Stomach (tissue), 9 donors: ENCODE results near the gene ZFAND5. TPM values are rescaled to one million over a fixed set of nuclear protein-coding genes. Genes with fewer than 3 reads are reported as not detected.

Experiments
- DNase-seq, 2 donors: peaks; one replicate each; pipeline versions ENCODE4 v3.0.0 to v3.0.0-alpha.2; 2013 to 2019
- H3K27ac ChIP-seq, 5 donors: fragments of 200-600 bp in 4 of 5; sonication (generic) in 4 of 5; one replicate each; pipeline ENCODE4 v1.5.1; 2013 to 2019; ENCODE audit warnings: mild to moderate bottlenecking in 1 of 5, moderate library complexity in 1 of 5
- H3K27me3 ChIP-seq, 3 donors: fragments of 200-600 bp; sonication (generic); one replicate each; pipeline ENCODE4 v1.5.1; 2017 to 2019; ENCODE audit warnings: mixed run types in 1 of 3
- H3K36me3 ChIP-seq, 4 donors: fragments of 200-600 bp; sonication (generic); 1 replicate in 3 of 4; 2 replicates in 1 of 4; pipeline ENCODE4 v1.5.1; 2016 to 2019
- H3K4me1 ChIP-seq, 4 donors: fragments of 200-600 bp; sonication (generic); one replicate each; pipeline ENCODE4 v1.5.1; 2016 to 2019
- H3K4me3 ChIP-seq, 4 donors: fragments of 200-600 bp; sonication (generic) in 3 of 4; one replicate each; pipeline ENCODE4 v1.5.1; 2016 to 2019; ENCODE audit warnings: mild to moderate bottlenecking in 1 of 4
- H3K9me3 ChIP-seq, 4 donors: fragments of 200-600 bp; sonication (generic); one replicate each; pipeline ENCODE4 v1.5.1; 2016 to 2019
- CTCF ChIP-seq, 7 experiments: fragments of 450-650 bp in 4 of 7; fragments of 200-600 bp in 3 of 7; sonication (generic) in 3 of 7; IDR thresholded peaks; one replicate each; pipeline ENCODE4 v1.5.1; 2016 to 2019; ENCODE audit warnings: antibody characterized with exemption in 7 of 7, control low read depth in 2 of 7, mild to moderate bottlenecking in 1 of 7
- EP300 ChIP-seq: sonication (generic); formaldehyde crosslinking; IDR thresholded peaks from one replicate; pipeline ENCODE4 v1.6.1; 2017; ENCODE audit warnings: antibody characterized with exemption
- POLR2A ChIP-seq, 4 donors: fragments of 450-650 bp; IDR thresholded peaks; one replicate each; pipeline ENCODE4 v1.6.1; 2016; ENCODE audit warnings: antibody characterized with exemption in 4 of 4, control low read depth in 2 of 4, mild to moderate bottlenecking in 1 of 4, moderate library complexity in 1 of 4
- POLR2AphosphoS5 ChIP-seq, 3 donors: sonication (generic); formaldehyde crosslinking; IDR thresholded peaks; one replicate each; pipeline ENCODE4 v1.6.1; 2016; ENCODE audit warnings: antibody characterized with exemption in 3 of 3
- WGBS, 5 donors: extraction: QIAGEN DNeasy Blood & Tissue Kit in 3 of 5; methylation state at CpG; one replicate each; pipeline versions ENCODE4 v1.1.5 to v1.1.7; 2013 to 2018; 5-methylcytosine and 5-hydroxymethylcytosine counted together
- intact Hi-C: fragments of 100-400 bp; cut with DNase I; formaldehyde crosslinking; loops from one replicate; pipeline ENCODE4 v1.15.1; 2023; ENCODE audit warnings: low total_unique reads
- polyA plus RNA-seq, 3 donors: library from polyadenylated mRNA; stranded (reverse); fragments of 200-250 nt; gene quantifications; one replicate each; pipeline ENCODE4 v1.2.3, GENCODE V29; 2013
- total RNA-seq, 5 donors: library from RNA; depleted of rRNA; stranded (reverse); fragments of >200 nt; gene quantifications; one replicate each; pipeline versions ENCODE4 v1.1.0 to v1.2.3, GENCODE V29; 2014 to 2016
- donor health status: healthy with polysubstance abuse.
- donor health status: Bipolar disorder and iron deficiency.
- donor health status: healthy.

Gene ZFAND5
- total and polyA plus RNA-seq, 8 donors: 63.4 to 644 (median 220) TPM

GRCh38 chr9:72384710-72385485, 19.9 kb upstream of the ZFAND5 start:
- TF ChIP-seq EP300 (no peak), POLR2A (IDR thresholded peaks at IDR 0.05) (no peak), POLR2AphosphoS5 (IDR thresholded peaks at IDR 0.05) (no peak), CTCF (IDR thresholded peaks at IDR 0.05) (no peak)
- Histone ChIP-seq H3K9me3 (no peaks in the 10 kb centered on the region), H3K4me1 (no peaks in the 10 kb centered on the region), H3K36me3 (no peaks in the 10 kb centered on the region), H3K27ac (no peak overlapping the region), H3K27me3 (no peaks in the 10 kb centered on the region), H3K4me3 (no peak overlapping the region)
- DNase-seq: no peak
- intact Hi-C loops: no loop called here
- WGBS, 5 donors: 53 to 71% (median 66%) methylated on average over 5 of the region's 5 CpGs

GRCh38 chr9:72383978-72384709, 19.1 kb upstream of the ZFAND5 start:
- H3K9me3 ChIP-seq: no peaks in the 10 kb centered on the region
- no peaks in the 10 kb centered on the region for H3K36me3 ChIP-seq
- no peak for DNase-seq
- no peak overlapping the region for H3K4me3 ChIP-seq
- TF ChIP-seq POLR2A (IDR thresholded peaks at IDR 0.05): no peak
- no peak for TF ChIP-seq EP300
- TF ChIP-seq POLR2AphosphoS5 (IDR thresholded peaks at IDR 0.05): no peak
- no peak for TF ChIP-seq CTCF (IDR thresholded peaks at IDR 0.05)
- no peak overlapping the region for H3K27ac ChIP-seq
- H3K27me3 ChIP-seq: no peaks in the 10 kb centered on the region
- no peaks in the 10 kb centered on the region for H3K4me1 ChIP-seq
- intact Hi-C loops: no loop called here
- 54 to 64% (median 64%) methylated on average over 7 of the region's 7 CpGs for WGBS, 5 donors

GRCh38 chr9:72382405-72382804, 17.4 kb upstream of the ZFAND5 start:
- H3K9me3 ChIP-seq: no peaks in the 10 kb centered on the region
- 81 to 87% (median 86%) methylated on average over 4 of the region's 4 CpGs for WGBS, 5 donors
- H3K36me3 ChIP-seq: no peaks in the 10 kb centered on the region
- H3K4me1 ChIP-seq: no peaks in the 10 kb centered on the region
- intact Hi-C loops: no loop called here
- H3K27ac ChIP-seq: no peak overlapping the region
- no peak overlapping the region for H3K4me3 ChIP-seq
- no peaks in the 10 kb centered on the region for H3K27me3 ChIP-seq
- no peak for TF ChIP-seq CTCF (IDR thresholded peaks at IDR 0.05)
- no peak for TF ChIP-seq POLR2AphosphoS5 (IDR thresholded peaks at IDR 0.05)
- no peak for TF ChIP-seq POLR2A (IDR thresholded peaks at IDR 0.05)
- no peak for TF ChIP-seq EP300
- no peak for DNase-seq

- no peak for DNase-seq
- intact Hi-C loops: no loop called here
- H3K4me3 ChIP-seq: no peak overlapping the region
- H3K36me3 ChIP-seq: no peaks in the 10 kb centered on the region
- H3K4me1 ChIP-seq: no peaks in the 10 kb centered on the region
- no peaks in the 10 kb centered on the region for H3K9me3 ChIP-seq
- H3K27me3 ChIP-seq: no peaks in the 10 kb centered on the region
- TF ChIP-seq POLR2A (IDR thresholded peaks at IDR 0.05): no peak
- TF ChIP-seq EP300: no peak
- TF ChIP-seq POLR2AphosphoS5 (IDR thresholded peaks at IDR 0.05): no peak
- no peak for TF ChIP-seq CTCF (IDR thresholded peaks at IDR 0.05)
- H3K27ac ChIP-seq: no peak overlapping the region
- 61 to 75% (median 72%) methylated on average over 4 of the region's 4 CpGs for WGBS, 5 donors
Measured at GRCh38 chr9:72377041-72377440, 12.0 kb upstream of the ZFAND5 start.
